Glomerular visceral epithelial cell (primary cell): ENCODE data around the gene CYP46A1.

Experiments
- DNase-seq: peaks from one replicate; pipeline ENCODE4 v3.0.0-alpha.2; 2016; ENCODE audit errors: extremely low spot score

The CYP46A1 gene

DNA sequence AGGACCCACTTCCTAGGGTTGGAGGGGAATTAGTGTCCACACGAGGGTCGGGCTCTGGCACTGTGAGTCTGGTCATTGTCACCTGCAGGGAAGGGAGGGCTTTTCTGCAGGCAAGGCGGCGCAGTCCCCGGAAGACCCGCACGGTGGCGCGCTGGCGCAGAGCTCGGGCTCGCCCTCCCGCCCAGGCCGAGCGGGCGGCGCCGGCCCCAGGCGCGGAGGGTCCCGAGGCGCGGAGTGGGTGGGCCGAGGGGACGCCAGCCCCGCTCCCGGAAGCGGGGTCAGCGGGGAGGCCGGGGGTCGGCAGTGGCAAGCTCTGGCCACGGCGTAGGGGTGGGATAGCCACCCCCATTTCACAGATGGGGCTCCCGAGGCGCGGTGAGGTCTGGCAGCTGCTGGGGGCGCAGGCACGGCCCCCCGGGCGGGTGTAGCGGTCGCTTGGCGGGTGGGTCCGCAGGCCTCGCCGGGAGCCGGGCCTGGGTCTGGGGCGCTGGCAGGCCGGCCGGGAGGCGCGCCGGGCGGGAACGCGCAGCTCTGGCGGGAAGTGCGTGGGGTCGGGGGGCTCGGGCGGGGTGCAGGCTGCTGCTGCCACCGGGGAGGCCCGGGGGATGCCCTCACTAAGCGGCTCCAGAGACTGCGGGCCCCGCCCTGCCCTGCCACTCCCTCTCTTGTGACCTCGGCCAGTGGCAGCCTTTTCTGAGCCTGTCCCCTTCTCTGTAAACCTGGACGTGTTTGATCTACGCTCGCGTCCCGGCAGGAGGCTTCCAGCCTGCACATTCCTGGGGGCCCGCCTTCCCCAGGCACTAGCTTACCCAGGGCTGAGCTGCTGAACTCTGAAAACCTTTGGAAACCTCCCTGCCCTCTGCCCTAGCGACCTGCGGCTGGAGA lies 46.1 kb downstream of the CYP46A1 start:
- peak; percentile 49 for DNase-seq

DNA sequence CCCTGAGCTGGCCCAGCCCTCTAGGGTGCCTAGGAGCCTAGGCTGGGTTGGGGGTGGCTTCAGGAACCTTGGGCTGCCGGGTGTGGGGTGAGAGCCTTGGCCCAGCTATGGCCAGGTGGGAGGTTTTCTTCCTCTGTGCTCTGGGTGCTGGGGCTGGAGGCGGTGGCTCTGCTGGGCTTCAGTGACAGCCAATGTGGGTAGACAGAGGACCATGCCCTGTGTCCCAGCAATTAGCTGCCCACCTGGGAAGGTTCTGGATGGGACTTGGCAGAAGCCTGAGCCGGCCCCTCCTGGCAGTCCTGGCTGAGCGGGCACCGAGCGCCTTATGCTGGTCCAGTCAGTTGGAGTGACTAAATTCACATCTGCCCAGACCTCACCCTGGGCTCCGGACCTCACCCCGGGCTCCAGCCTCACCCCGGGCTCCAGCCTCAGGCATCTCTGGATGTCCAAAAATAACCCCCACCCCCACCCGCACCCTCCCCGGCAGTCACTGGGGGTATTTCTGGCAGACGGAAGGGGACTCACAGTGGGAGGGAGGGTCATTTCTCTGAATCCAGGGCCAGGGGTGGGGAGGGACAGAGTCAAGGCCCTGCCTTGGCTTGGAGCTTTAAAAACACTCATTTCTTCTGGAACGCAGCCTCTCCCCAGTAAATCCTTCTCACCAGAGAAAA lies 46.9 kb downstream of the CYP46A1 start:
- no peak for DNase-seq

DNA sequence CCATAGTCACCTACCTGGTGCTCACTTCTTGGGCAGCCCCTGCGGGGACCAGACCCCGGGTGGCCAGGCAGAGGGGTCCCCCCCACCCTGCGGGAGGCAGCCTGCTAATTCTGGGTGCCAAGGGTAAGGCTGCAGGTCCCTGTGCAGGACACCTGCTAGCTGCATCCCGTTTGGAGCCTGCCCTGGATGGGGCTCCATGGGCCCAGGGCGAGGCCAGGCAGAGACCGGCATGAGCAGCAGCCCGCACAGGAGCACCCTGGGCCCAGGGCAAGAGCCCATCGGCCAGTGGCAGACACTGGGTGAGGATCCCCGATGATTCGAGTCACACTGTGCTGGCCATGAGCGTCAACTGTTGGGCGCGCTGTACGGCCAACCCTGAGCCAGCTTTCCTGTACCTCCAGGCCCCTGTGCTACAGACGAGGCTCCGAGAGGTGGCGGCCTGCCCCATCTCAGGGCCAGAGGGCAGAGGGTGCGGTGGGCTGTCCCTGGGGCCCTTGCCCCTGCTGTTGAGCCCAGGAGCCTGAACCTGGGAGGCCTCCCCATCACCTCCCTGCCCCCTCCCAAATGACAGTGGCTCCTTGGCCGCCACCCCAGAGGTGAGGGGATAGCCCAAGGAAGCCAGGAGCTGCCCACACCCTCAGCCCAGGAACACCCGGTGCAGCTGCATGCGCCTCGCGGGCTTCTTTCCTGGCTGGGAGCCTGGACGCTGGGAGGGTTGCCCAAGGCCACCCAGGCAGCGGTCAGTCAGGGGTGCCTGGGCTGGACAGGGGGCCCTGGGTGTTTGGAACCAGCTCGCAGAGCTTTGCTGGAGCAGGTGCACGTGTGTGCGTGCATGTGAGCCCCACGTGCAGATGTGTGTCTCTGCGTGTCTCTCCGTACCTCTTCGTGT lies 47.7 kb downstream of the CYP46A1 start:
- DNase-seq, result no peak

DNA sequence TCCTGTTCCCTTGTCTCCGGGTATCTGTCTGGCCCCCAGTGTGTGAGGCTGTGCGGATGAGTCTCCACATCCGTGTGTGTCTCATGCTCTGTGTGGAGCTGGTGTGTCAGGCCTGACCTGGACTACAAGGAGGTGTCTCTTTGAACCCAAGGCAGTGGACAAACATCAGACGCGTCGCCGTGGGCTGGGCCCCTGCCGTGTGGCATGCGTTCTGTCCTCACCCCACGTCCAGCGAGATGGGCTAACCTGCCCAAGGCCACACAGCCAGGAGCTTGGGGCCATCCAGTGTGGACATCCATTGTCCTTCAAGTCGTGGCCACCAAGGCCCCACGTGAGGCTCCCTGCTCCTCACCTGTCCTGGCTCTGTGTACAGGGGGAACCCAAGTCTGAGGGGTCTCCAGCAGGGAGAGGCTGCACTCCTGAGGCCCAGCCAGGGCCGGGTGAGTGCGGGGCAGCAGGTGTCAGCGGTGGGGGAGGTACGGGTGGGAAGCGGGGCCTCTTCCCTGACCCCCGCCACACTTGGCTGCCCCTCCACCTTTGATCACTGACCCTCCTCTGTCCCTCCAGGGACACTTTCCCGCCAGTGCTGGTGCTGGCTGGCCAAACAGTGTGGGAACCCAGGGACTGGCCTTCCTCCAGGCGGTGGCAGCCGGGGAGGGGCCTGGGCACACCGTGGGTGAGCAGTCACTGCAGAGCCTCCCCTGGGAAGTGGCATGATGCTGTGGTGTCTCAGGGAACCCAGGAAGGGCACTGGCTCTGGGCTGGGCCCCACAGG lies 48.5 kb downstream of the CYP46A1 start:
- DNase-seq, result no peak

DNA sequence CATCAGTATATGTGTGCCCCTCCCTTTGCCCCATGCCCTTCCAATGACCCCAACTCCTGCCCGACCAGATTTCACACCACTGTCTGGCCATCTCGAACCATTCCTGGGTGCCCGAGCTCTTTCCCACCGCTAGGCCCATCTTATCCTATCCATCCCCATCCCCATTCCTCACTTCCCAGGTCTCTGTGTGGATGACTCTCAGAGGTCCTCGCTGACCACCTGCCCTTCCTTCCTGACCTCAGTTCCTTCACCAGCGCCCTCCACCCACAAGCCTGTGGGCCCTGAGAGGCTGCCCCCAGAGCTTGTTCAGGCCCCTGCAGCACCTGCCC lies 49.1 kb downstream of the CYP46A1 start:
- DNase-seq, result no peak

DNA sequence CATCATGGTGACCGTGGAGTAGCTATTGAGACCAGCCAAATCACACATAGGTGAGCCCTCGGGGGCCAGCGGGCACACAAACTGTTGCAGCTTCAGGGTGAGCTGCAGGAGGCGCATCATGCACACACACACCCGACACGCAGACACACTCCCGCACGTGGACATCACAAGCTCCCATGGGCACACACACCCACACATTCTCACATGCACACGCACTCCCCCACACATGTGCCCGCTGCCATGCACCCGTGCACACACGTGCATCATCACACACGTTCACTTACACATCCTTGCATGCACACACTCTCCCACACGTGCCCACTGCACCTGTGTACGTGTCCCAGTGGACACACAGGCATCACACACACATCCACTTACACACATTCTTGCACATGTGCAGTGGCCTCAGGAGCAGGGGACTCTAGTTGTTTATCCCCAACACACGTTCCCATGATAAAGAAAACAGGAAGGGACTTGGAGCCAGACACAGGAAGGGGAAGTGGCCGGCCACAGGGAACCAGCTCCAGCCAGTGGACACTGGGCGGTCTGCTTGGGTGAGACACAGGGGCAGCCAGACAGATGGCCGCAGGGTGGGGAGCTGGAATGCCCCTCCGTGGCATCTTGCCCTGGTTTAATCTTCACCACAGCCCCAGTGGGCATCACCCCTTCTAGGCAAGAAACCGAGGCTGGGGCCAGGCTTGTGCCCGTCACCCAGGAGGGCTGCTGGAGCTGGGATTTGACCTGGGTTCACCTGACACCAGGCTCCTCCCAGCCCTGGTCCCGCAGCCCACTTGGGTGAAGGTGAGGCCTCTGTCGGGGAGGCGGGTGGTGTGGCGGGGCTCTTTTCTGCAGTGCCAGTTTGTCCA lies 49.7 kb downstream of the CYP46A1 start:
- DNase-seq, result no peak

DNA sequence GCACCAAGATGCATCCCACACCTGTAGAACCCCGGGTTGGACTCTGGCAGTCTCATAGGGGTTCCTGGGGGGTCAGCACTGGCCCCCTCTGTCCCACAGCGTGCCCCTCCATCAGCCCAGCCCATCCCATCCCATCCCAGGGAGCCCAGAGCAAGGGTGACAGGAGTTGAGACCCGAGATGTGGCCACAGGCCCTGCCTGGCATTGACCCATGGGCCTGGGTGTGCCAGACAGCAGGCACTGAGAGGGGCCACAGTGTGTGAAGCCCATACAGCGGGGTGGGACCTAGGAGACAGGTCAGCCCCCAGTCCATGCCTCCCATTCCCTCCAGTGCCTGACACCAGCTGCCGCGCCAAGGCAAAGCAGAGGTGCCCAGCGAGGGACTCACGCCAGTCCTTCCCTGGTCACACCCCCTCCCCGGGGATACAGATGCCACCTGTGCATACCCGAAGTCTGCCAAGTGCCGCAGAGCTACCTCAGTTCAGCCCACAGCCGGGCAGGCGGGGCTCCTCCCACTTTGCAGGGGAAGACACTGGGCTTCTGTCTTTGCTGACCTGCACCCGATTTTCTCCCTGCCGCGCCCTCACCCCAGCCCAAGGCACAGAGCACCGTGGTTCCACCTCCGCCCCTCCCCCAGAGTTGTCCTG lies 50.4 kb downstream of the CYP46A1 start:
- DNase-seq, result no peak

DNA sequence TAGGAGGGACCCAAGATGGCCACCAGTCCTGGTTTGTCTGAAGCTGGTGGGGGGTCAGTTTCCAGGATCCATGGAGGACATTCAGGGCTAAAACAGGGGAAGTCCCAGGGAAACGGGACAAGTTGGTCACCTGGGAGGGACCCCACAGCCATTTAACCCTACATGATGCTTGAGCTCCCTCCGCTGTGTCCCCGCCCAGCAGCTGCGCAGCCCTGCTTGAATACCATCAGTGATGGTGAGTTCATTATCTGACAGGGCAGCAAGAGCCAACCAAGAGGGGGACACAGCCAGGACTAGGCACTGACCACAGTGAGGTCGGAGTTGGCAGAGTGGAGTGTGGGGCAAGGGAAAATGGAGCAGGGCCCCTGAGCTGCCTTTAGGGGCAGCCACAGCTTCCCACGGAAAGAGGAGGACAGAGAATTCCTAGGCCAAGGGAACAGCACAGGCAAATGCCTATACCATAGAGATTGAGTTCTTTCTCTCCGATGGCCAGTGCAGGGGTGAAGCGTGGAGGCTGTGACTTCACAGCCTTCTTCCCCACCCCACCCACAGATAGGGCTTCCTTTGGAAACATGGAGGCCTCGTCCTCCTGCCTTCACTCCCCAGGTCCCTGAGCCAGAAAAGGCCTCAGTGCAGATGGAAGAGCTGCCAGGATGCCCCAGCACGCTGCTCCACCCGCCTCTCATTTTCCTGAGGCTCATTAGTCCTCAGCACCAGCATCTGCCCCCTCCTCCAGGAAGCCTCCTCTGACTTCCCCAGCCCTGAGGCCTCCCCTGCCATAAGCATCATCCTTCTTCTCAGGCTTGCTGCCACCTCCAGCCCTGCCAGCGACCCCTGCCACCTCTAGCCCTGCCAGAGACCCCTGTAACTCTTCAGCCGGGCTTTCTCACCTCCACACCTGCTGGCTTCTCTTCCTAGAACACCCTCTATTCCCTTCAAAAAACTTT lies 51.4 kb downstream of the CYP46A1 start:
- DNase-seq, result no peak

DNA sequence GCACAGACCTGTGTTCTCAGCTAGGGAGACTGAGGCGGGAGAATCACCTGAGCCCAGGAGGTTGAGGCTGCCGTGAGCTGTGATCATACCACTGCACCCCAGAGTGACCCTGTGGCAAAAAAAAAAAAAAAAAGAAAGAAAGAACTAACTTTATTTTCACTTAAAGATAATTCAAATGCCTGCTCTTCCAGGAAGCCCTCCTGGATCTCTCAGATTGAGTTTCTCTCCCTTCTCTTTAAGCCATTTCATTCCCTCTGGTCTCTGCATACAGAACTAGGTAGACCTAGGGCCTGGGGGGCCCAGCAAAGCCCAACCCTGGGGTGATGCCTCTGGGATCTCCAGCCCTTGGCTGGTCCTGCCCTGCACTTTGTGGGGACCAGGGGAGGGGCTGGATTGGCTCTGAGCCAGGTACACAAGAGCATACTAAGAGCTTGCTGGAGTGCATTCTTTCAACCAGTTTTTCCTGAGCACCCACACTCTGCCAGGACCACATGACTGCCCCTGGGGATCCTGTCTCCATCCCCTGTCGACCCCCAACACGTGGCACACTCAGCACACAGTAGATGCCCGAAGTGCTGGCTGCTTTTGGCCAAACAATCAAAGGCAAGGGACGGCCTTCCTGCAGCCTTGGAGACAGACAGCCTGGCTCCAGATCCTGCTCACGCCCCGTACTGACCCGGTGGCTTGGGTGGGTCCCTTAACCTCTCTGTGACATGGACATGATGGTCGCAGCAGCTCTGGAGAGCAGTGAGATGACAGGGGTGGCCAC lies 52.7 kb downstream of the CYP46A1 start:
- no peak for DNase-seq

DNA sequence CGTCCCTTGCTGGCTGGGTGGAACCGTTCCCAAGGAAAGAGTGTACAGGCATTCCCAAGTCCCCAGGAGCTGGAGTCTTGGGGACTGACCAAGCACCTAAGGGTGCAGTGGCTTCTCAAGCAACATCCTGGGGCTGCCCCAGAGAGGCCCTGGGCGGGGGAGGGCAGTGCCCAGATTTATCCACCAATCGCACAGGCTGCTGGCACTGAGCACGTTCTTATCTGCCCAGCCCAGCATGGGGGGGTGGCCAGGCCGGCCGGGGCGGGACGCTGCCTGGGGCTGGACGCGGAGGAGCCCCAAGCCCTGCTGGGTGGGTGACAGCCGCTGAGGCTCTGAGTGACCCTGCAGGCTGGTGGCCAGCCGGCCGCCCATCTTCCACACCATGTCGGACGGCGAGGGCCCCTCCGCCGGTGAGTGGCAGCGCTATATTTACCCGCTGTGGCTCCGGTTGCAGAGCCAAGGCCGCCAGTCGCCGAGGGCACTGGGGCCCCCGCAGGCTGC lies 53.4 kb downstream of the CYP46A1 start:
- no peak for DNase-seq

DNA sequence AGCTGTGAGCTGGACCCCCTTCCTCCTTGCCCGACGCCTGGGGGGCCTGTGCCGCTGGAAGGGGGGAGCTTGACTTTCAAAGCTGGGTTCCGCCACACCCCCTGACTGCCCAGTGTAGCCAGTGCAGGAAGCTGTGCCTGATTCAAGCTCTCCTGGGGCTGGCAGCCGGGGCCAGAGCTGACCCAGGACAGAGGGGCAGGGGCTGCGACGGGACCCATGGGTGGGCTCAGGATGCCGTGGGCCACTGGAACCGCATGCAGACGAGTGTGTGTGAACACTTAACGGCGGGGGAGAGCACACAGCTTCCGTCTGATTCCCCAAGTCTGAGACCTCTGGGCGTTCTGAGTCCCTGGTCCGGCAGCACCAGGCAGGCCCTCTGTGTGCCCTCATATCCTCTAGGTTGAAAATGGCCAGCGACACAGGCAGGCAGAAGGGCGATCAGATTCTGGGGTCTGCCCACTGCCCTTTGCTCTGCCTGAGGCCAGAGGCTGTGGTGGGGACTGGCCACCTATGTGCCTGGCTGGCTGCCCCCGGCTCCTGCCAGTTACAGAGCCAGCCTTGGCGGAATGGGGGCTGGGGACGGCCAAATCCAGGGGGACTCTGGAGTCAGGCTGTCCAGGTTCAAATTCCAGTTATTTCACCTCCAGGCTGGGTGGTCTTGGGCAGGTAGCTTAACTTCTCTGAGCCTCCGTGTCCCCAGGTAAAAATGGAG lies 54.0 kb downstream of the CYP46A1 start:
- no peak for DNase-seq

DNA sequence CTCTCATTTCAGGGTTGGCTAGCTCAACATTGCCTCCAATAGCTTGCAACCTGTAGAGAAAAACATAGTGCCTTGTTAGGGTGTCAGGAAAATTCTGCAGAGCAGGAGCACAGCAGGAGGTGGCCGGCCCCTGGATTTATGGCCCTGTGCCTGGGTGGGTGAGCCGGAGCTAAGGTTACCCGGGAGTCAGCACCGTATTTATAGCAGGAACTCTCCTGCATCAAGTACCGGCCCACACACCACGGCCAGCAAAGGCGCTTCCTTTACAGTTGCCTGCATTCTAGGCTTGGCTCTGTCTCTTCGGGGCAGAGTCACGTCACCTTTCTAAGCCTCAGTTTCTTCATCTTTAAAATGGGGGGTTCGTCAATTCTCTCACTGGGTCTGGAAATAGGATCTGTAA lies 56.3 kb downstream of the CYP46A1 start:
- no peak for DNase-seq

DNA sequence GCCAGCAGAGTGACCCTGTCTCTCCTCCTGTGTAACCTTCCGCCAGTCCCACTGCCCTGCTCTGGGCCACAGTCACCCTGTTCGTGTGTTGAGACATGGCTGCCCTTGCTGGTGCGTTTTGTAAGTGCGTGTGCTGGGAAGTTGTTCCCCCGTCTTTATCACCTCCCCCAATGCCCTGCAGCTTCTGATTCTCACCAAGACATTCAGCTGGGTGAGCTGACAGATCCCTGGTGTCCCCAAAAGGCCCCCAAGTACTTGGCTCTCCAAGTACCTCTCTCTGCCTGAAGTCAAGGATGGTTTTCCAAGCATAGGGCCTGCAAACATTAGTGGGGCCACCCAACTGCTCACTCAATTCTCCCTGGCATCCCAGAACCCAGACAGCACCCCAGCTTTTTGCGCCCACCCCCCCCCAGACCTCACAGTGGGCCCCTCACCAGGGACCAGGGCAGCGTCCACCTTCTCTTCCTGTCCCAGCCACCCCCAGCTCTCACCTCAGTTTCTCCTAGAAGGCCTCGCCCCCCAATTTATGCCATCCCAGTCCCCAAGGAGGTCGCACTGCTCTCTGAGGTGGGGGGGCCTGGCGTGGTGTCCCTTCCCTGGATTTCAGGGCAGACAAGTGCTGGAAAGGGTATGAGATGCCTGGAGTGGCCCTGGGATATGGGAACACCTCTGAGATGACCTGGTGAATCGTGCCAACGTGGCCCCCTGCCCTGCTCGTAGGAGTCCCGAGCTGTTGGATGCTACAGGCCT lies 57.3 kb downstream of the CYP46A1 start:
- DNase-seq, result no peak

DNA sequence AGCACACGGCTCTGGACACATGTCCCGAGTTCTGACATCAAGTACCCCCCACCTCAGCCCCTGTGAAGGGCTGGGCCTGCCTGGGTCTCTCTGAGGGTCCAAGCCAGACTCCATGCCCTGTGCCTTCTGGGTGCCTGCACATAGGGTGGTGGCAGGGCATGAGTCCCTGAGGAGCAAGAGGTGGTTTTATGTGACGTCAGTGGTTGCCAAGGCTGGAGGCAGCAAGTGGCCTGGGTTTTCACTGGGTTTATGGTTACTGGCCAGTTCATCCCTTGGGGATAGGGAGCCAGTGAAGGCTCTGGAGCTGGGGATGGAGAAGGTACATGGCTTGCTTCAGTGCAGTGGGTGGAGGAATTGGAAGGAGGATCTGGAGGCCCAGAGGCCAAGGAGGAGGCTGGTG lies 58.0 kb downstream of the CYP46A1 start:
- DNase-seq, result no peak

DNA sequence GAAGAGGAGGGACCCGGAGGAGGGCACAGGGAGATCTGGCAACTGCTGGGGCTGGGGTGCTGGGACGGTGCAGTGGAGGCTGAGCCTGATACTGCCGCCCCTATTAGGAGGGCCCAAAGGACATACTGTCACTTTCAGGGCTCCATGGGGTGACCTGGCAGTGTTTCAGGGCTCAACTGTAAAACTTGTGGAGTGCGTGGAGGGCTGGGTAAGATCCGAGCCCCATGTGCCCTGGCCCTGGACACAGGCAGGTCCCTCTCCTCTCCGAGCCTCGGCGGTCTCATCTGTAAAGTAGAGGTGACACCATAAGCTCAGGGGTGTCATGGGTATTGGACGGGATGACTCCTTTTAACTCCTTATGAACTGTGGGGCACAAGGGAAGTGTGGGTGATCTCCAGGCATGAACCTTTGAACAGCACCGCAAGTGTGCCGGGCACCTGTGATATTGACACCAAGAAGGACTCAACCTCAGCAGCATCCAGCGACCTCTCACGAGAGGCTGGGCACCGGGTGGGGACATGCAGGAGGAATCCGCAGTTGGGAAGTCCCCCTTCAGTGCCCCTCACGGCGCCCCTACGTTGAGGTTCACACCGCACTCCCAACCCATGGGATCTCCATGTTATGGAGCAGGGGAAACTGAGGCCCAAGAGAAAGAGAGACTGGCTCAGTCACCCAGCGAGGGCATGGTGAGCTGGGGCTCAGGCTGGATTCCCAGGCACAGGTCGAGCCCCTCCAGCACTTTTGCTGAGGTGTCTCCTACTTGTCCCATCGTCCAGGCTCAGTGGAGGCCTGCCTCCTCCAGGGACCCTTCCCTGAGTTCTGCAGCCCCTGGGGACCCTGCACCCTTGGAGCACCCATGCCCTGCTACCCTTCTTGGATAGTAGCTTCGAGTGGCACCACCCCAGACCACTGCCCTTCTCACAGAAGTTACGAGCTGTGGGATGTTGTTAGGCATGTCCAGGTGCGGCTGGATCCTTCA lies 58.7 kb downstream of the CYP46A1 start:
- DNase-seq, result no peak
